ENCODE results near the gene KIF26B.

The KIF26B gene

DNA sequence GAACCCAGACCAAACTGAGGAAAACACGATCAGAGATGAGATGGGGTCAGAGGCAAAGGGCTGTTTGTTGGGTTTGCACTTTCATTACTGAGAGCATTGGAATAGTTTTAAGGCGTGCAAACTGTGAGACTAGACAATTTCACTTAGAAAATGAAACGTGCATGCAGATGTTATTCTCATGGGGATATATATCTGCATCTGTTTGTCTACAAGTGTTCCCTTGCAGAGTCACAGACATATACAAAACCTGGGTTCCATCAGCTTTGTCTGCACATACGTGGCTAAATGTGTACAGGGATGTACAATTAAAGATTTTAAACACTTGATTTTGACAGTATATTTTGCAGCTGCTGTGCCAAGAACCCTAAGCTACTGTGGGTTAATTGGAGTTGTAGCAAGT lies 355.4 kb downstream of the KIF26B start:
- no peak for DNase-seq (ENCODE audit: low read depth in 2 of 2)

DNA sequence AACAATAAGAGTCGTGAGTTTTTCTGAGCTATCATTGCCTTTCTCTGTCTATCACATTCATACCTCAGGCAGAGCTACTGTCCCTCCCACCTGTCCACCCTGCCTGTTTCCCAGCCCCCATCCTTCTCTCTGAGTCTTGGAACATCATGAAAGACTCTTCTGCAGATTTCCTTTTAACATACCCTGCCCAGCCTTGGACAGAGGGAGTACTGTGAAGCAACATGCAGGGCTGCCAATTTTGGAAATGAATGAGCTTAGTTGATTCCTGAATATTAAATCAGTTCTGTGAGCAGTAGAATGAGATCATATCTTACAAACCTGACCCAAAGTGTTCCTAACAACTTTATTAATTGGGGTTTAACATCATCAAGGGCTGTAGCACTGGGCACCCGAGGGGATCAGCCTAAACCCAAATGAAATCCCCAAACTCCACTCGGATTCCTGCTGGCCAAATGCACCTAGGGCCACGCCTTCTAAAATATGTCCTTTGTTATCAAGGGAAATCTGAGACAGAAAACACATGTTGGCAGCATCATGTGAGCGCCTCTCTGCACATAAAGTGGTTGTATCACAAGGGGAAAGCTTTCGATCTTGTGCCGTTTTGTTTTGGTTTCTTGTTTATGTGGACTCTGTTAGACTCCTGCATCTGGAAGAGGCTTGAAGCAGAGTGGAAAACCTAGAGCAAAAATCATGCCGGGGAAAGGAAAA lies 357.6 kb downstream of the KIF26B start:
- no peak for DNase-seq (ENCODE audit: low read depth in 2 of 2)

DNA sequence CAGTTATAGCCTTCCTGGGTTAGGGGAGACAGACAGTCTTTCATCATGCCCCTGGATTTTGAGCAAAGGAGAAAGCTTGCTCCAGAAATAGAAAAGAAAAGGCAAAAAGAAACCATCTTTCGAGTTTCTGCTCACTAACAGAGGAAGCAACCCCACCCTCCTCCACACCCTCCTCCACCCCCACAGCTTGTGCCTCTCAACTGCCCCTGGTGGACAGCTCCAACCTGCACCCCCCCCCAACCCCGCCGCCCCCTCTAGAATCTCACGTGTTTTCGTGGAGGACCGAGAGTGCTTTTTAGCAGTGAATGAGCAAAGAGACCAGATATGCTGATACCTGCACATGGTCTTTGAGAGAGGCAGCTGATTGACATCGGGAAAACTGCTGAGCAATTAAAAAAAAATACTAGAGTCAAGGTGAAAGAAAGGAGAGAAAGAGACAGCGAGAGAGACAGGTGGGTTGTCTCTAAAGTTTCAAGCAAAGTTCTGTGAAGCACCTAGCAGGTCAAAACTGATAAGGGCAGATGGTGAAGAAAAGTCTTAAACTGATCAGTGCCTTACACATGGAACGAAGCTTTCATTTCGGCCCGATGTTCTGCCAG lies 358.3 kb downstream of the KIF26B start:
- DNase-seq (ENCODE audit: low read depth in 2 of 2) = no peak

GRCh38 chr1:245516284-245516759 lies 361.5 kb downstream of the KIF26B start:
- no peak for DNase-seq (ENCODE audit: low read depth in 2 of 2)

DNA sequence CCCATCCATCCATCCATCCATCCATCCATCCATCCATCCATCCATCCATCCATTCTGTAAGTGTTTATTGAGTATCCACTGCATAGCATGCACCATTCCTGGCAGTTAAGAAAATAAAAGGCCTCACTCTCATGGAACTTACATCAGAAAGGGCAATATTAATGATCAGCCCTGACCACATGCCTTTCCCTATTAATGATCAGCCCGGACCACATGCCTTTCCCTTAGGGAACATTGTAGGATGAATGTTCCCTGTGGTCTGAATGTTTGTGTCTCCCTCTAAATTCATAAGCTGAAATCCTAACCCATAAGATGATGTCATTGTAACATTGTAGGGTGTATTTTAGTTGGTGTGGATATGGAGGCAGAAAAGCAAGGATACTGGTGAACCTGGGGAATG lies 365.8 kb downstream of the KIF26B start:
- no peak for DNase-seq (ENCODE audit: low read depth in 2 of 2)

GRCh38 chr1:245526141-245526540 lies 371.4 kb downstream of the KIF26B start:
- DNase-seq (ENCODE audit: low read depth in 2 of 2) = no peak

DNA sequence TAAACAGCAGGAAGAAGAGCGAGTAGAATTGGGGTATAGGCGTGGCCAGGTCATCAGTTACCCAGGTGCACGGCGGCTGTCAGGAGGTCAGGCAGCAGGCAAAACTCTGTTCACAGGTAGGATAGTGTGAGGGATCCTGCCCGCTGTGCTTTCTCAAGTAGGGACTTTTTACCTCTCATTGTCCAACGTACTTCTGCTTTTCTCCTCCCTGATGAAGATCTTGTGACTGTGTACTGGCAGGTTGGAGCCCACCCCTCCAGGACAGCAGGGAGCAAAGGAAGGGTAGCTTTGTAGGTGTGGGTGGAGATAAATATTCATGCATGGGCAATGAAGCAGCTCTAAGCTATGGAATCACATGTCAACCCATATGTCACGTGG lies 373.5 kb downstream of the KIF26B start:
- no peak for DNase-seq (ENCODE audit: low read depth in 2 of 2)

GRCh38 chr1:245530937-245531336 lies 376.2 kb downstream of the KIF26B start:
- no peak for DNase-seq (ENCODE audit: low read depth in 2 of 2)

- no peak for DNase-seq (ENCODE audit: low read depth in 2 of 2)
Observed at GRCh38 chr1:245537992-245538391, 383.2 kb downstream of the KIF26B start.

DNA sequence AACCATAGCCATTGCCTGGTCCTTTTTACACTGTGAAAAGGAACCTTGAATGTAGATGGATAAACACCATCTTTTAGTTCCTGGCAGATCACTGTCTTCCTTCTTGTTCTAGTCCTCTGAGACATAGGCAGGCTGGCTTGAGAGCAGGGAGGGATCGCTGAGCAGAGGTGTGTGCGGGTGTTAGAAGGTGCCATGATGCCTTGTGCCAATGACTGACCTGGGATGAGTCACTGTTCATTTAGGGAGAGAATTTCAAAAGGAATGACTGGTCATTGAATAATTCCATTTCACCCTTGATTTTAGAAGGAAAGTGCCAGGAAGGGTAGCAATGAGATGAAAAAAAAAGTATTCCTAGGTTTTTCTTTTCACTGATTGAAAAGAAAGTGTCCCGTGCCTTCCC lies 383.9 kb downstream of the KIF26B start:
- DNase-seq (ENCODE audit: low read depth in 2 of 2) = no peak

DNA sequence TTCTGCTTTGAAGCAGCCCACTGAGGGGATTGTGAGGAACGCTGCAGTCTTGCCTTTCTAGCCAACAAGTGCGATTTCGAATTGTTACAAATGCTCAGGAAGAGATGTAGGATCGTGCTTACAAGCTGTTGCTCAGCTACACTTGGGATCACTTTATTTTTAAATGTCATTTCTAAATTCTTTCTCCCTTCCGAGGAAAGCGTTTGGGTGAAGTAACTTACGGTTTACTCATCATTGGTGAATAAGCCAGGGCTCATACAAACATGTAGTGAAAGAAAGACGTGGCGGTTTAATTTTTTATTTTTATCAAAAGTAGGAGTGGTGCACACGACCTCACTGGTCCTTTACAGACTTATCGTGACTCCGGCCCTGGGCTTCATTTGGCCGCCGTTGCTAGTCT lies 386.6 kb downstream of the KIF26B start:
- DNase-seq (ENCODE audit: low read depth in 2 of 2) = no peak

DNA sequence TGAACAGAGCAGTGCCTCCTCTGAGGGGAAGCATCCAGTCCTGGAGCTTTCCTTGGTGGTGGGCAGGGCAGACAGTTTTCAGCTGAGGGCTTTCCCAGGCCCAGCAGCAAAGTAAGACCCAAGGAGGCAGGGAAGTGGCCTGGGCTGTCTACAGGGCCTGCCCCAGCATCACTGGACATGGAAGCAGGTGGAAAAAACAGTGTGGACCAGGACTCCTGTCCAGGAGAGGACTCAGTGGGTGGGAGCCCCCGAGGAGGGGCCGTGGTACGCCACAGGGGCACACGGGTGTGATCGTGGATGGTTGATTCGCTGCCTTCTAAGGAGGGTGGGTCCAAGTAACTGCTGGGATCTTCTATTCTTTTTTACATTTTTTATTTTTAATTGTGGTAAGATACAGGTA lies 387.6 kb downstream of the KIF26B start:
- DNase-seq (ENCODE audit: low read depth in 2 of 2) = no peak

DNA sequence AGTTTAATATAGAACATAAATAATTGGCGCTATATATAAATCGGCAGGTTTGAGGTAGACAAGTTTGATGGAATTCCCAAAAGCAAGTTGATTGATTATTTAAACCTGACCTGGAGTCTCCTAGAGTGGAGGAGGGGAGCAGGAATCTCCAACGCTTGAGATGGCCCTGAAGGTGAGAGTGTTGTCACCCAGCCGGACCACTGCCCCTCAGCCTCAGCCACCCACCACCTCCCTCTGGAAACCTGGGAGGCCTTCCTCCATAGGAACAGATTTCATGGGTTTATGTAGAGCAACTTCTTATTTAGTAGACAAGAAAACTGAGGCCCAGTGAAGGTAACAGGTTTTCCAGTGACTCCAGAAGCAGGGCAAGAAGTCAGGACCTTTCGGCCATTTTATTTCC lies 389.5 kb downstream of the KIF26B start:
- no peak for DNase-seq (ENCODE audit: low read depth in 2 of 2)

GRCh38 chr1:245546875-245547274 lies 392.1 kb downstream of the KIF26B start:
- DNase-seq (ENCODE audit: low read depth in 2 of 2) = no peak

- DNase-seq (ENCODE audit: low read depth in 2 of 2) = no peak
Observed at GRCh38 chr1:245549996-245550719, 395.4 kb downstream of the KIF26B start.

DNA sequence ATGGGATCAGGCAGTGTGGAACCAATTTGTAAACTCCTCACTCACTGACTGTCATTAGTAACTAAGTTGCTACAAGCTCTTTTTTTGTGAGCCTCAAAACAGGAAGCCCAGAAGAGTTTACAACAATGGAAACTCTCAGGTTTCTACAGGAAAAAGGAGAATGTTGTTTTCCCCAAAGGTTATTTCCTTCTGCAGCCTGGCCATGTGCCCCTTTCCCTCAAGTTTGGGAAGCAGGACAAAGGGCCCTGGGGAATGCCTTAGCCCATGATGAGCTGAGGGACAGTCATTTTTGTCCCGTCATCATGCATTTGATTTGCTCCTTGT lies 395.9 kb downstream of the KIF26B start:
- no peak for DNase-seq (ENCODE audit: low read depth in 2 of 2)

DNA sequence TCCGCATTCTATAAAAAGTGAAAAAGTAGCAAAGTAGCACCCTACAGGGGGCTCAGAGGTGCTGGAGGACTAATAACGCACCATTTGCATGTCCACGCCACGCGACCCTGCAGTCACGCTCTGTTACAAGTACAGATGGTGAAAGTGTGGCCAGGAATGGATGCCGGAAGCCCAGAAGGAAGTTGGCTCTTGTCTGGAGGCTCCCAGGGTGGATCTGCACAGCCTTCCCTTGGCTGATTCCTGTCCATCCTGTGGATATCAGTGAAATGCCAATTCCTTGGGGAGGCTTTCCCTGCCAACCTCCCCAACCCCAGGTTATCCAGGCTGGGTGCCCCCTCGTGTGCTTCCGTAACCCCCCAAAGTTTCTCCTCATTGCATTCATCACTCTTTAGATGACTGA lies 396.8 kb downstream of the KIF26B start:
- no peak for DNase-seq (ENCODE audit: low read depth in 2 of 2)

DNA sequence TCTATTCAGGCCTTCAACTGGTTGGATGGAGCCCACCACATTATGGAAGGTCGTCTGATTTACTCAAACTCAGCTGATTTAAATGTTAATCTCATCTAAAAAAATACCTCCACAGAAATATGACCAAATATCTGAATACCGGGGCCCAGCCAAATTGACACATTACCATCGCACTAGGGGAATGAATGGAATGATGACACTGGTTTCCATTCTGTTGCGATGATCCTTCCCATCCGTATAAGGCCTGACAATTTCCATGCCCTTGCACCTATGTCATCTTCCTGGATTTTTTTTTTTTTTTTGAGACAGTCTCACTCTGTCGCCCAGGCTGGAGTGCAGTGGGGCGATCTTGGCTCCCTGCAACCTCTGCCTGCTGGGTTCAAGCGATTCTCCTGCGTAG lies 397.5 kb downstream of the KIF26B start:
- no peak for DNase-seq (ENCODE audit: low read depth in 2 of 2)

GRCh38 chr1:245556057-245556456 lies 401.3 kb downstream of the KIF26B start:
- no peak for DNase-seq (ENCODE audit: low read depth in 2 of 2)

- no peak for DNase-seq (ENCODE audit: low read depth in 2 of 2)
Observed at GRCh38 chr1:245558069-245558468, 403.3 kb downstream of the KIF26B start.

DNA sequence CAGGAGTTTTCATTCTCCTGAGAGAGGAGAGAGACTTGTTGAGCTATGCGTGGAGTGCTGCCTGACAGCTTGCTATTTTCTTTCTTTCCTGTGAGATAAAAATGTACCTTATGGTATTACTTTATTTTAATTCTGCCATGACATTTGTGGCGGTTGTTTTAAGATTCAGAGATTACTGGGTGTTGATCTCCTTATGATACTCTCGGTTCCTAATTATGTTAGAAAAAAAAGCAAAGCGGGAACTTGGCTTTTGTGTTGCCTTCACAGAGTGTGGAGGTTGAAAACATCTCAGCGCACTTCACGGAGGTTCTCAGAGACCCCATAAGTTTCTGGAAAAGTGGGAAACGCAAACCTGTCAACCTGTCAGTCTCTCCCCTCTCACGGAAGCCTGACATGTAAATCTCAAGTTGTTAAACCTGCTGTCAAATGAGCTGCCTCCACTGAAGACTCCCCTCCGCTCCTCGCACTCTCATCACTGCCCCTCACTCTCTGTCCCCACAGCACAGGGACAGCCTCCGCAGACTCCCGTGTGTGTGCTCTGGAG lies 405.6 kb downstream of the KIF26B start:
- no peak for DNase-seq (ENCODE audit: low read depth in 2 of 2)

DNA sequence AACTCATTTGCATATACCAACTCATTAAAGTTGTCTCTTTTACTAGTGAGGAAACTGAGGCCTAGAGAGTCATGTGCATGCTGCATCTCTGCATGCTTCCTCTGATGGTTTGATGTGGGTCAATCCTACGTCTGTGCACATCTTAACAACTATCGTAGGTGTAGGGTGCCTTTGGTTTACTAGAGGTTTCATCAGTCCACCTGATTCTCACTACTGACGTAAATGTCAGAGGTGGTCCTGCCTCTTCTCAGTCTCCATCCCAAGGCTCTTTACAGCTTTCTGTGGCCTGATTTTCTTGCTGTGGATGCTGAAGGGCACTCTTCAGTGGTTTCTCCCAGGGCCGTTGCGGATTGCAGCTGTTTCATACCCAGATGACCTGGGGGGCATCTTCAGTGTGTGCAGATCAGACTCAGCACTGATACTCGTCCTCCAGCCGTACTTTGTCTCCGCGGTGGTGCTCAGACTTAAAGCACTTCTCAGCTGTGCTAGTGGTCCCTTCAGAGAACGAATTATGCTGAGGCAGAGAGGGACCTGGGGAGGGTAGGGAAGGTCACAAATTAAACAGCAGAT lies 407.0 kb downstream of the KIF26B start:
- no peak for DNase-seq (ENCODE audit: low read depth in 2 of 2)

- no peak for DNase-seq (ENCODE audit: low read depth in 2 of 2)
Observed at GRCh38 chr1:245566134-245566533, 411.3 kb downstream of the KIF26B start.
